Measurements from ENCODE around the gene SENP8. TPM values are rescaled to one million over a fixed set of nuclear protein-coding genes. Genes with fewer than 3 reads are reported as not detected.

Gene SENP8
- total RNA-seq, 3 donors from 2014 or later (not counting 1 experiment from before 2014, with no cell fraction given) = 0.27 to 0.45 (median 0.28) TPM

GRCh38 chr15:72178976-72179585, 60.9 kb downstream of the SENP8 start:
- Mint-ChIP-seq H3K27me3 (ENCODE audit: low read depth in 2 of 2) (peaks cover 20% of the 10 kb centered on the region in 2 donors), H3K4me1 (no peaks in the 10 kb centered on the region), H3K9me3 (no peaks in the 10 kb centered on the region), H3K36me3 (no peaks in the 10 kb centered on the region), H3K27ac (no peak overlapping the region), H3K4me3 (no peak overlapping the region)
- no peaks in the 10 kb centered on the region for H3K36me3 ChIP-seq (ENCODE audit: control insufficient read depth, insufficient read depth, low read length)
- H3K4me3 ChIP-seq (ENCODE audit: low read length) = no peak overlapping the region
- intact Hi-C loops (cut with micrococcal nuclease) = no loop called here
- no peaks in the 10 kb centered on the region for H3K27me3 ChIP-seq (ENCODE audit: control insufficient read depth, insufficient read depth, low read length)
- WGBS (ENCODE audit: insufficient coverage) = 84% methylated on average over 8 of the region's 13 CpGs
- no peaks in the 10 kb centered on the region for H3K9me3 ChIP-seq (ENCODE audit: control insufficient read depth, insufficient read depth, low read length)
- no peak for ATAC-seq
- no peak for TF ChIP-seq CTCF (IDR thresholded peaks at IDR 0.05)
- no peak for DNase-seq
- no peaks in the 10 kb centered on the region for H3K4me1 ChIP-seq (ENCODE audit: control insufficient read depth, insufficient read depth, low read length)
- H3K27ac ChIP-seq (ENCODE audit: low read length) = no peak overlapping the region

GRCh38 chr15:72179950-72180581, 61.9 kb downstream of the SENP8 start:
- H3K4me1 Mint-ChIP-seq = no peaks in the 10 kb centered on the region
- no peaks in the 10 kb centered on the region for H3K36me3 Mint-ChIP-seq
- Histone ChIP-seq H3K27ac (ENCODE audit: low read length) (no peak overlapping the region), H3K4me1 (ENCODE audit: control insufficient read depth, insufficient read depth, low read length) (no peaks in the 10 kb centered on the region), H3K9me3 (ENCODE audit: control insufficient read depth, insufficient read depth, low read length) (no peaks in the 10 kb centered on the region), H3K36me3 (ENCODE audit: control insufficient read depth, insufficient read depth, low read length) (no peaks in the 10 kb centered on the region), H3K27me3 (ENCODE audit: control insufficient read depth, insufficient read depth, low read length) (peaks cover 4% of the 10 kb centered on the region), H3K4me3 (ENCODE audit: low read length) (no peak overlapping the region)
- 91% methylated on average over 16 of the region's 16 CpGs for WGBS (ENCODE audit: insufficient coverage)
- peaks cover 24 to 25% of the 10 kb centered on the region in 2 donors for H3K27me3 Mint-ChIP-seq (ENCODE audit: low read depth in 2 of 2)
- ATAC-seq = no peak
- H3K4me3 Mint-ChIP-seq = no peak overlapping the region
- no peak for DNase-seq
- TF ChIP-seq CTCF (IDR thresholded peaks at IDR 0.05) = no peak
- H3K27ac Mint-ChIP-seq = no peak overlapping the region
- intact Hi-C loops (cut with micrococcal nuclease) = no loop called here
- no peaks in the 10 kb centered on the region for H3K9me3 Mint-ChIP-seq

GRCh38 chr15:72180761-72181324, 62.6 kb downstream of the SENP8 start:
- intact Hi-C loops (cut with micrococcal nuclease) = no loop called here
- no peaks in the 10 kb centered on the region for H3K4me1 Mint-ChIP-seq
- WGBS (ENCODE audit: insufficient coverage) = 89% methylated on average over 5 of the region's 5 CpGs
- no peak for TF ChIP-seq CTCF (IDR thresholded peaks at IDR 0.05)
- H3K27me3 Mint-ChIP-seq (ENCODE audit: low read depth in 2 of 2) = peaks cover 23 to 31% of the 10 kb centered on the region in 2 donors
- H3K36me3 ChIP-seq (ENCODE audit: control insufficient read depth, insufficient read depth, low read length) = no peaks in the 10 kb centered on the region
- H3K4me3 Mint-ChIP-seq = no peak overlapping the region
- H3K9me3 ChIP-seq (ENCODE audit: control insufficient read depth, insufficient read depth, low read length) = no peaks in the 10 kb centered on the region
- DNase-seq (no peak), ATAC-seq (no peak)
- no peaks in the 10 kb centered on the region for H3K4me1 ChIP-seq (ENCODE audit: control insufficient read depth, insufficient read depth, low read length)
- no peaks in the 10 kb centered on the region for H3K9me3 Mint-ChIP-seq
- peaks cover 9% of the 10 kb centered on the region for H3K27me3 ChIP-seq (ENCODE audit: control insufficient read depth, insufficient read depth, low read length)
- no peak overlapping the region for H3K4me3 ChIP-seq (ENCODE audit: low read length)
- H3K36me3 Mint-ChIP-seq = no peaks in the 10 kb centered on the region
- no peak overlapping the region for H3K27ac ChIP-seq (ENCODE audit: low read length)
- no peak overlapping the region for H3K27ac Mint-ChIP-seq

Measured in natural killer cell (primary cell).